Fibroblast of lung (primary cell): ENCODE data around the gene MACC1. TPM values are rescaled to one million over a fixed set of nuclear protein-coding genes. Genes with fewer than 3 reads are reported as not detected.
"Not testable (repeated sequence)": the region's sequence is repeated elsewhere in the genome, so short reads cannot be mapped to it uniquely, and the experiment has no call there.

Experiments used
- DNase-seq, 2 donors: peaks; one replicate each; pipeline versions ENCODE4 v3.0.0 to v3.0.0-alpha.2; 2010; ENCODE audit warnings: low read depth in 2 of 2
- H2AFZ ChIP-seq: 2 replicates; pipeline ENCODE4 v1.5.1; 2012; ENCODE audit warnings: low read length, control low read depth, inconsistent platforms
- H3K27ac ChIP-seq: 2 replicates; pipeline ENCODE4 v1.5.1; 2011; ENCODE audit warnings: low read length, control low read depth; ENCODE audit not compliant: insufficient read depth
- H3K27me3 ChIP-seq: 2 replicates; pipeline ENCODE4 v1.5.1; 2011; ENCODE audit warnings: mild to moderate bottlenecking, low read length; ENCODE audit not compliant: control insufficient read depth, insufficient read depth
- H3K36me3 ChIP-seq: 2 replicates; pipeline ENCODE4 v1.5.1; 2011; ENCODE audit warnings: low read length; ENCODE audit not compliant: control insufficient read depth, insufficient read depth
- H3K4me1 ChIP-seq: 2 replicates; pipeline ENCODE4 v1.5.1; 2011; ENCODE audit warnings: low read length; ENCODE audit not compliant: control insufficient read depth, insufficient read depth; ENCODE audit errors: extremely low read depth
- H3K4me2 ChIP-seq: 2 replicates; pipeline ENCODE4 v1.5.1; 2011; ENCODE audit warnings: low read length, control low read depth; ENCODE audit not compliant: insufficient read depth; ENCODE audit errors: extremely low read depth
- H3K4me3 ChIP-seq, 4 experiments: fragments of 200-600 bp in 1 of 4; sonication (generic) in 1 of 4; replicated peaks in 1 of 4; 2 replicates each; pipeline ENCODE4 v1.5.1; 2011 to 2016; ENCODE audit warnings: low read length in 4 of 4, low read depth in 3 of 4, mild to moderate bottlenecking in 3 of 4, control low read depth in 2 of 4, inconsistent platforms in 1 of 4, mixed read lengths in 1 of 4; ENCODE audit not compliant: insufficient read depth in 1 of 4; ENCODE audit errors: control extremely low read depth in 1 of 4
- H3K79me2 ChIP-seq: 2 replicates; pipeline ENCODE4 v1.5.1; 2012; ENCODE audit warnings: mild to moderate bottlenecking, low read length, inconsistent platforms; ENCODE audit not compliant: control insufficient read depth, insufficient read depth
- H3K9ac ChIP-seq: 2 replicates; pipeline ENCODE4 v1.5.1; 2011; ENCODE audit warnings: mild to moderate bottlenecking, low read length, control low read depth; ENCODE audit not compliant: insufficient read depth
- H3K9me3 ChIP-seq: 2 replicates; pipeline ENCODE4 v1.5.1; 2012; ENCODE audit warnings: low read depth, low read length; ENCODE audit not compliant: control insufficient read depth, insufficient read depth
- H4K20me1 ChIP-seq: 2 replicates; pipeline ENCODE4 v1.5.1; 2011; ENCODE audit warnings: low read length; ENCODE audit not compliant: control insufficient read depth, insufficient read depth; ENCODE audit errors: extremely low read depth
- CTCF ChIP-seq, 2 donors: IDR thresholded peaks in 1 of 2; conservative IDR thresholded peaks in 1 of 2; 1 replicate in 1 of 2; 2 replicates in 1 of 2; pipeline ENCODE4 v1.5.1; 2011 to 2012; ENCODE audit warnings: low read length in 2 of 2, control low read depth in 1 of 2, inconsistent platforms in 1 of 2, low read depth in 1 of 2, mild to moderate bottlenecking in 1 of 2
- EZH2 ChIP-seq: IDR thresholded peaks from 2 replicates; pipeline ENCODE4 v1.5.1; 2012; ENCODE audit warnings: low read length, control low read depth, mild to moderate bottlenecking; ENCODE audit errors: missing control alignments
- polyA plus RNA-seq, 2 donors: library from polyadenylated mRNA; depleted of rRNA in 1 of 2; stranded (reverse) in 1 of 2; unstranded in 1 of 2; fragments of >200 nt; gene quantifications; 2 replicates each; pipeline ENCODE4 v1.2.1, GENCODE V29; 2011 to 2012; ENCODE audit warnings: missing spikeins in 1 of 2
- total RNA-seq: library from RNA; depleted of rRNA; stranded (reverse); fragments of >200 nt; gene quantifications from 2 replicates; pipeline ENCODE4 v1.2.1, GENCODE V29; 2014

The MACC1 gene
- total and polyA plus RNA-seq, 2 donors (not counting 1 experiment from before 2014, with no cell fraction given) = under 0.01 to 0.33 TPM

DNA sequence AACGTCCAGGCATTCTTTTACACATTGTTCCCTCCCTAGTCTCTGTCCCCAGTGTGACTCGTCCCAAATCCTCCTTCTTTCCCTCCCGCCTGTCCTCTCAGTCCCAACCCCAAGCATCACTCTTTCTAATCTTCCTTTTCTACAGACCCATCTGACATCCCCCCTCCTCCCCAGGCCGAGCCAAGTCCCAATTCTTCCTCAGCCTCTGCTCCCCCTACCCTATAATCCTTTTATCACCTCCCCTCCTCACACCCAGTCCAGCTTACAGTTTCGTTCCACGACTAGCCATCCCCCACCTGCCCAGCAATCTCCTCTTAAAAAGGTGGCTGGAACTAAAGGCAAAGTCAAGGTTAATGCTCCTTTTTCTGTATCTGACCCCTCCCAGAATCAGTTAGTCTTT is 95.1 kb downstream of the MACC1 start:
- Histone ChIP-seq H3K9me3 (no peaks in the 10 kb centered on the region), H3K4me1 (no peaks in the 10 kb centered on the region), H3K36me3 (no peaks in the 10 kb centered on the region), H3K79me2 (no peaks in the 10 kb centered on the region), H4K20me1 (no peaks in the 10 kb centered on the region), H2AFZ (no peak overlapping the region), H3K9ac (no peak overlapping the region), H3K27ac (no peak overlapping the region), H3K4me2 (no peak overlapping the region), H3K4me3 (no peak overlapping the region), H3K27me3 (no peaks in the 10 kb centered on the region)
- no peak for DNase-seq
- TF ChIP-seq EZH2 (no peak), CTCF (conservative IDR thresholded peaks at IDR 0.05 in 1 of 2, IDR thresholded peaks at IDR 0.05 in 1 of 2; ENCODE audit: low read depth in 1 of 2, low read length in 2 of 2) (no peak)

DNA sequence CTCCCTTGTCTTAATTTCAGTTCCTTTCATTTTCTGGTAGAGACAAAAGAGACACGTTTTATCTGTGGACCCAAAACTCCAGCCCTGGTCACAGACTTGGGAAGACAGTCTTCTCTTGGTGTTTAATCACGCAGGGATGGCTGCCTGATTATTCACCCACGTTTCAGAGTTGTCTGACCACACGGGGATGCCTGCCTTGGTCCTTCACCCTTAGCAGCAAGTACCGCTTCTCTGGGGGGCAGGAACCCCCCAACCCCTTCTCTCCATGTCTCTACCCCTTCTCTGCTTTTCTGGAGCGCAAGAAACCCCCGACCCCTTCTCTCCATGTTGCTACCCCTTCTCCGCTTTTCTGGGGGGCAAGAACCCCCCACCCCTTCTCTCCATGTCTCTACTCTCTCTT is 95.8 kb downstream of the MACC1 start:
- no peak overlapping the region for H3K4me2 ChIP-seq

DNA sequence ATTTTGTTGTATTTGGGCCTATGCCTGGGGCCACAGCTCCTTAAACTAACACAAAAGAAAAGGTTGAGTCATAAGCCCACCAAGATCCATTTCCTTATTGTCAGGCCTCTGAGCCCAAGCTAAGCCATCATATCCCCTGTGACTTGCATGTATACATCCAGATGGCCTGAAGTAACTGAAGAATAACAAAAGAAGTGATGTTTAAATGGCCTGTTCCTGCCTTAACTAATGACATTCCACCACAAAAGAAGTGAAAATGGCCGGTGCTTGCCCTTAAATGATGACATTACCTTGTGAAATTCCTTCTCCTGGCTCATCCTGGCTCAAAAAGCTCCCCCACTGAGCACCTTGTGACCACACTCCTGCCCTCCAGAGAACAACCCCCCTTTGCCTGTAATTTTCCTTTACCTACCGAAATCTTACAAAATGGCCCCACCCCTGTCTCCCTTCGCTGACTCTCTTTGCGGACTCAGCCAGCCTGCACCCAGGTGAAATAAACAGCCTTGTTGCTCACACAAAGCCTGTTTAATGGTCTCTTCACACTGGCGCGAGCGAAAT is 96.5 kb downstream of the MACC1 start:
- DNase-seq = peak in 1 of 2 donors; percentile 12
- not testable (repeated sequence) for H3K4me3 ChIP-seq, H3K79me2 ChIP-seq, H2AFZ ChIP-seq, H3K27ac ChIP-seq, H4K20me1 ChIP-seq, H3K9me3 ChIP-seq, H3K36me3 ChIP-seq, H3K27me3 ChIP-seq, H3K9ac ChIP-seq, H3K4me1 ChIP-seq, H3K4me2 ChIP-seq

More for the DNA sequence above, 95.8 kb downstream of the MACC1 start:
- Histone ChIP-seq H3K4me3 (no peak overlapping the region), H3K4me1 (no peaks in the 10 kb centered on the region), H3K36me3 (no peaks in the 10 kb centered on the region), H3K27ac (no peak overlapping the region), H3K27me3 (no peaks in the 10 kb centered on the region), H4K20me1 (no peaks in the 10 kb centered on the region), H3K79me2 (no peaks in the 10 kb centered on the region), H2AFZ (no peak overlapping the region), H3K9me3 (no peaks in the 10 kb centered on the region), H3K9ac (no peak overlapping the region)
- TF ChIP-seq EZH2 (no peak), CTCF (conservative IDR thresholded peaks at IDR 0.05 in 1 of 2, IDR thresholded peaks at IDR 0.05 in 1 of 2; ENCODE audit: low read depth in 1 of 2, low read length in 2 of 2) (no peak)
- DNase-seq = no peak
